Ovary (tissue), 9 donors: Measurements from ENCODE around the gene CAMSAP1. TPM values are rescaled to one million over a fixed set of nuclear protein-coding genes. Genes with fewer than 3 reads are reported as not detected.

Experiments
- DNase-seq, 5 donors: peaks; one replicate each; pipeline ENCODE4 v3.0.0-alpha.2; 2019 to 2020
- H3K27ac ChIP-seq, 2 donors: fragments of 200-600 bp; one replicate each; pipeline versions ENCODE4 v1.5.1 to v1.8.0; 2019 to 2022
- H3K27me3 ChIP-seq: fragments of 200-600 bp; one replicate; pipeline ENCODE4 v1.8.0; 2022
- H3K36me3 ChIP-seq: fragments of 200-600 bp; sonication (generic); one replicate; pipeline ENCODE4 v1.5.1; 2019
- H3K4me1 ChIP-seq: one replicate; pipeline ENCODE4 v1.8.1; 2013; ENCODE audit warnings: mild to moderate bottlenecking, moderate library complexity; ENCODE audit not compliant: insufficient read depth
- H3K4me3 ChIP-seq: fragments of 200-600 bp; sonication (generic); one replicate; pipeline ENCODE4 v1.5.1; 2017
- H3K9me3 ChIP-seq, 2 donors: fragments of 200-600 bp in 1 of 2; sonication (generic) in 1 of 2; one replicate each; pipeline versions ENCODE4 v1.5.1 to v1.8.1; 2013 to 2019; ENCODE audit warnings: mild to moderate bottlenecking in 1 of 2, moderate library complexity in 1 of 2
- CTCF ChIP-seq, 3 donors: fragments of 450-650 bp in 2 of 3; fragments of 200-600 bp in 1 of 3; IDR thresholded peaks; one replicate each; pipeline versions ENCODE4 v1.5.1 to v1.8.0; 2016 to 2022; ENCODE audit warnings: antibody characterized with exemption in 3 of 3, mild to moderate bottlenecking in 1 of 3
- EP300 ChIP-seq: sonication (generic); formaldehyde crosslinking; IDR thresholded peaks from one replicate; pipeline ENCODE4 v1.6.1; 2017; ENCODE audit warnings: antibody characterized with exemption
- POLR2A ChIP-seq: fragments of 450-650 bp; IDR thresholded peaks from one replicate; pipeline ENCODE4 v1.6.1; 2017; ENCODE audit warnings: antibody characterized with exemption, mild to moderate bottlenecking, moderate library complexity
- WGBS, 3 donors: extraction: QIAGEN DNeasy Blood & Tissue Kit in 1 of 3; methylation state at CpG; one replicate each; pipeline versions ENCODE4 v1.1.5 to v1.1.7; 2013 to 2017; 5-methylcytosine and 5-hydroxymethylcytosine counted together
- intact Hi-C, 4 donors: fragments of 100-400 bp; cut with DNase I; formaldehyde crosslinking; loops; one replicate each; pipeline versions ENCODE4 v1.11.0 to v1.15.1; 2022 to 2023
- polyA plus RNA-seq, 2 donors: library from polyadenylated mRNA; stranded (reverse); fragments of 200-250 nt in 1 of 2; fragments of 350-450 nt in 1 of 2; fragmentation: Illumina TruSeq in 1 of 2; extraction: RNeasy Lipid Tissue Mini Kit (QIAGEN cat#74804) in 1 of 2; gene quantifications; one replicate each; pipeline ENCODE4 v1.2.3, GENCODE V29; 2013 to 2014
- total RNA-seq, 7 donors: library from RNA; depleted of rRNA in 2 of 7; stranded (reverse); fragments of >200 nt in 2 of 7; fragmentation: NEBNext Ultra II Directional in 3 of 7; extraction: Animal tissue kit (Norgen Biotek cat#: 25700) in 3 of 7; gene quantifications; one replicate each; pipeline versions ENCODE4 v1.1.0 to v1.2.4, GENCODE V29; 2016 to 2023
- donor health status: DM: no; HTN: no; CAD: no; lungs with moderate emphysema.
- donor health status: DM: no; HTN: no; CAD: no.
- donor health status: Bipolar disorder and iron deficiency.
- donor health status: DM: yes; HTN: yes; CAD: no.
- donor health status: DM: no; HTN: no; CAD: no.
- donor health status: DM: yes; HTN: yes; CAD: no.

Gene CAMSAP1
- total and polyA plus RNA-seq, 9 donors = 9.4 to 62.6 (median 38.0) TPM

- TF ChIP-seq EP300 = no peak
- TF ChIP-seq POLR2A = no peak
- no peak for TF ChIP-seq CTCF (IDR thresholded peaks at IDR 0.05)
- Histone ChIP-seq H3K36me3 (no peaks in the 10 kb centered on the region), H3K27ac (no peak overlapping the region), H3K4me1 (no peaks in the 10 kb centered on the region), H3K27me3 (no peaks in the 10 kb centered on the region), H3K4me3 (no peak overlapping the region), H3K9me3 (no peaks in the 10 kb centered on the region)
- WGBS, 3 donors = 84 to 91% (median 86%) methylated on average over 18 of the region's 18 CpGs
- intact Hi-C loops = no loop called here
- no peak for DNase-seq
Observed at GRCh38 chr9:135932656-135933055, 25.3 kb upstream of the CAMSAP1 start.

- Histone ChIP-seq H3K27me3 (no peaks in the 10 kb centered on the region), H3K9me3 (no peaks in the 10 kb centered on the region), H3K4me3 (no peak overlapping the region), H3K27ac (no peak overlapping the region), H3K36me3 (no peaks in the 10 kb centered on the region), H3K4me1 (no peaks in the 10 kb centered on the region)
- no peak for DNase-seq
- 88 to 89% (median 89%) methylated on average over 31 of the region's 31 CpGs for WGBS, 3 donors
- intact Hi-C loops = no loop called here
- no peak for TF ChIP-seq POLR2A
- TF ChIP-seq CTCF (IDR thresholded peaks at IDR 0.05) = no peak
- TF ChIP-seq EP300 = no peak
Observed at GRCh38 chr9:135931349-135931820, 24.0 kb upstream of the CAMSAP1 start.

GRCh38 chr9:135930446-135931345, 23.4 kb upstream of the CAMSAP1 start:
- Histone ChIP-seq H3K4me1 (no peaks in the 10 kb centered on the region), H3K4me3 (no peak overlapping the region), H3K27ac (no peak overlapping the region), H3K36me3 (no peaks in the 10 kb centered on the region), H3K27me3 (no peaks in the 10 kb centered on the region), H3K9me3 (no peaks in the 10 kb centered on the region)
- WGBS, 3 donors = 90 to 94% (median 92%) methylated on average over 33 of the region's 33 CpGs
- intact Hi-C loops = no loop called here
- no peak for DNase-seq
- no peak for TF ChIP-seq EP300
- TF ChIP-seq CTCF (IDR thresholded peaks at IDR 0.05) = no peak
- no peak for TF ChIP-seq POLR2A

- TF ChIP-seq EP300 = no peak
- no peak for TF ChIP-seq CTCF (IDR thresholded peaks at IDR 0.05)
- TF ChIP-seq POLR2A = no peak
- no peaks in the 10 kb centered on the region for H3K27me3 ChIP-seq
- H3K27ac ChIP-seq = no peak overlapping the region
- intact Hi-C loops = no loop called here
- H3K4me3 ChIP-seq = no peak overlapping the region
- WGBS, 3 donors = 87 to 88% (median 87%) methylated on average over 16 to 21 of the region's 21 CpGs
- DNase-seq = no peak
- H3K4me1 ChIP-seq = no peaks in the 10 kb centered on the region
- no peaks in the 10 kb centered on the region for H3K36me3 ChIP-seq
- no peaks in the 10 kb centered on the region for H3K9me3 ChIP-seq
Observed at GRCh38 chr9:135929656-135930445, 22.5 kb upstream of the CAMSAP1 start.
